HL-60 (cell line): ENCODE measurements around the gene TTC12.

Experiments used
- GABPA ChIP-seq: IDR thresholded peaks from 2 replicates; pipeline ENCODE4 v1.6.1; 2012; ENCODE audit warnings: low read depth
- TF ChIP-seq, protein P1 (sequence below): IDR thresholded peaks from one replicate; pipeline ENCODE4 v1.5.1; 2011; ENCODE audit warnings: low read length, control low read depth, inconsistent platforms; ENCODE audit not compliant: insufficient read depth
- TF ChIP-seq, protein P2 (sequence below): IDR thresholded peaks from 2 replicates; pipeline ENCODE4 v1.6.1; 2012; ENCODE audit warnings: low read depth; ENCODE audit not compliant: insufficient replicate concordance

DNA sequence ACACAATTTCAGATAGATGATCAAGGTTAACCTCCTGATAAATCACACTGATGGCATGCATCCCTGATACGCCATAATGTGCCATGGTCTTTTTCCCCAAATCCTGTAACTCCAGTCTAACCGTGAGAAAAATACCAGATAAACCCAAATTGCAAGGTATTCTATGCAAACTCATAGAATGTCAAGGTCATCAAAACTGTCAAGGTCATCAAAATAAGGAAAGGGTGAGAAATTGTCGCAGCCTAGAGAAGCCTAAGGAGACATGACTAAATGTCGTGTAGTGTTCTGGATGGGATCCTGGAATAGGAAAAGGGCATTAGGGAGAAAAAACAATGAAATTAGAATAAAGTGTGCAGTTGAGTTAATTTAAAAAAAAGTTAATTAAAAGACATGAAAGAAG, 4.7 kb downstream of the TTC12 start:
- TF ChIP-seq, protein P1, sequence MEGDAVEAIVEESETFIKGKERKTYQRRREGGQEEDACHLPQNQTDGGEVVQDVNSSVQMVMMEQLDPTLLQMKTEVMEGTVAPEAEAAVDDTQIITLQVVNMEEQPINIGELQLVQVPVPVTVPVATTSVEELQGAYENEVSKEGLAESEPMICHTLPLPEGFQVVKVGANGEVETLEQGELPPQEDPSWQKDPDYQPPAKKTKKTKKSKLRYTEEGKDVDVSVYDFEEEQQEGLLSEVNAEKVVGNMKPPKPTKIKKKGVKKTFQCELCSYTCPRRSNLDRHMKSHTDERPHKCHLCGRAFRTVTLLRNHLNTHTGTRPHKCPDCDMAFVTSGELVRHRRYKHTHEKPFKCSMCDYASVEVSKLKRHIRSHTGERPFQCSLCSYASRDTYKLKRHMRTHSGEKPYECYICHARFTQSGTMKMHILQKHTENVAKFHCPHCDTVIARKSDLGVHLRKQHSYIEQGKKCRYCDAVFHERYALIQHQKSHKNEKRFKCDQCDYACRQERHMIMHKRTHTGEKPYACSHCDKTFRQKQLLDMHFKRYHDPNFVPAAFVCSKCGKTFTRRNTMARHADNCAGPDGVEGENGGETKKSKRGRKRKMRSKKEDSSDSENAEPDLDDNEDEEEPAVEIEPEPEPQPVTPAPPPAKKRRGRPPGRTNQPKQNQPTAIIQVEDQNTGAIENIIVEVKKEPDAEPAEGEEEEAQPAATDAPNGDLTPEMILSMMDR: no peak
- no peak for TF ChIP-seq GABPA
- TF ChIP-seq, protein P2, sequence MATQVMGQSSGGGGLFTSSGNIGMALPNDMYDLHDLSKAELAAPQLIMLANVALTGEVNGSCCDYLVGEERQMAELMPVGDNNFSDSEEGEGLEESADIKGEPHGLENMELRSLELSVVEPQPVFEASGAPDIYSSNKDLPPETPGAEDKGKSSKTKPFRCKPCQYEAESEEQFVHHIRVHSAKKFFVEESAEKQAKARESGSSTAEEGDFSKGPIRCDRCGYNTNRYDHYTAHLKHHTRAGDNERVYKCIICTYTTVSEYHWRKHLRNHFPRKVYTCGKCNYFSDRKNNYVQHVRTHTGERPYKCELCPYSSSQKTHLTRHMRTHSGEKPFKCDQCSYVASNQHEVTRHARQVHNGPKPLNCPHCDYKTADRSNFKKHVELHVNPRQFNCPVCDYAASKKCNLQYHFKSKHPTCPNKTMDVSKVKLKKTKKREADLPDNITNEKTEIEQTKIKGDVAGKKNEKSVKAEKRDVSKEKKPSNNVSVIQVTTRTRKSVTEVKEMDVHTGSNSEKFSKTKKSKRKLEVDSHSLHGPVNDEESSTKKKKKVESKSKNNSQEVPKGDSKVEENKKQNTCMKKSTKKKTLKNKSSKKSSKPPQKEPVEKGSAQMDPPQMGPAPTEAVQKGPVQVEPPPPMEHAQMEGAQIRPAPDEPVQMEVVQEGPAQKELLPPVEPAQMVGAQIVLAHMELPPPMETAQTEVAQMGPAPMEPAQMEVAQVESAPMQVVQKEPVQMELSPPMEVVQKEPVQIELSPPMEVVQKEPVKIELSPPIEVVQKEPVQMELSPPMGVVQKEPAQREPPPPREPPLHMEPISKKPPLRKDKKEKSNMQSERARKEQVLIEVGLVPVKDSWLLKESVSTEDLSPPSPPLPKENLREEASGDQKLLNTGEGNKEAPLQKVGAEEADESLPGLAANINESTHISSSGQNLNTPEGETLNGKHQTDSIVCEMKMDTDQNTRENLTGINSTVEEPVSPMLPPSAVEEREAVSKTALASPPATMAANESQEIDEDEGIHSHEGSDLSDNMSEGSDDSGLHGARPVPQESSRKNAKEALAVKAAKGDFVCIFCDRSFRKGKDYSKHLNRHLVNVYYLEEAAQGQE: no peak
